ENCODE results near the gene GGCT.

DNA sequence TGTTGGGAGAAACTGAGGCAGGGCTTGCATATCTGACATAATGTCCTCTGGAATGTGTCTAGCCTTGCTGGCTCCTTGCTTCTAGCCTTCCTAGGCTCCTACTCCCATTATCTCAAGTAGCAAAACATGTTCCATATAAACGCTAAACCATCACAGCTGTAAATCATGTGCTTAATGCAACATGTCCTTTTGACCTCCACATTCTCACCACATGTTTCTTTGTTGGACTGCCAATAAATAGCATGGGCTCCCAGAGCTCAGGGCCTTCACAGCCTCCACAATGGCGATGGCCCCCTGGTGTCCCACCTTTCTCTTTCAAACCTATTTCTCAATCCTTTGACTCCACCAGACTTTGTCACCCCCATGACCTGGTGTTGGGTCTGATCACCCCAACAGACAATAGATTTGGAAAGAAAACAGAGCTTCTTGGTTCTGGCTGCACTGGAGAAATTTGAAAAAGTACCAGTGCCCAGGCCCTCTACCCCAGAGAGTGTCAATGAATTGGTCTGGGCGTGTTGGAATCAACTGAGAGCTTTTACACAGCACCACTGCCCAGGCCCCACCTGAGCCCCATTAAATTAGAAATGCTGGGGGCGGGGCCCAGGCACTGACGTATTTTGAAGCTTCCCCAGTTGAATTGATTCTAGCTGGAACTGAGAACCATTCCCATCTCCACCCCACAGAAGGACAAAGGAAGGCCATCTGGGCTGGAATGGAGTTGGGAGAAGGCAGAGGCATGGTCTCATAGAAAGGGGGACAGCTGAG is 41.3 kb upstream of the GGCT start:
- TF ChIP-seq, protein P1, sequence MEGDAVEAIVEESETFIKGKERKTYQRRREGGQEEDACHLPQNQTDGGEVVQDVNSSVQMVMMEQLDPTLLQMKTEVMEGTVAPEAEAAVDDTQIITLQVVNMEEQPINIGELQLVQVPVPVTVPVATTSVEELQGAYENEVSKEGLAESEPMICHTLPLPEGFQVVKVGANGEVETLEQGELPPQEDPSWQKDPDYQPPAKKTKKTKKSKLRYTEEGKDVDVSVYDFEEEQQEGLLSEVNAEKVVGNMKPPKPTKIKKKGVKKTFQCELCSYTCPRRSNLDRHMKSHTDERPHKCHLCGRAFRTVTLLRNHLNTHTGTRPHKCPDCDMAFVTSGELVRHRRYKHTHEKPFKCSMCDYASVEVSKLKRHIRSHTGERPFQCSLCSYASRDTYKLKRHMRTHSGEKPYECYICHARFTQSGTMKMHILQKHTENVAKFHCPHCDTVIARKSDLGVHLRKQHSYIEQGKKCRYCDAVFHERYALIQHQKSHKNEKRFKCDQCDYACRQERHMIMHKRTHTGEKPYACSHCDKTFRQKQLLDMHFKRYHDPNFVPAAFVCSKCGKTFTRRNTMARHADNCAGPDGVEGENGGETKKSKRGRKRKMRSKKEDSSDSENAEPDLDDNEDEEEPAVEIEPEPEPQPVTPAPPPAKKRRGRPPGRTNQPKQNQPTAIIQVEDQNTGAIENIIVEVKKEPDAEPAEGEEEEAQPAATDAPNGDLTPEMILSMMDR (IDR thresholded peaks at IDR 0.05), result no peak
- TF ChIP-seq POLR2A (IDR thresholded peaks at IDR 0.05), result no peak

Data from adrenal gland (tissue), 5 donors.